Thyroid gland (tissue), 4 donors: ENCODE measurements around the gene DROSHA. TPM values are rescaled to one million over a fixed set of nuclear protein-coding genes. Genes with fewer than 3 reads are reported as not detected.
"Not testable (repeated sequence)": the region's sequence is repeated elsewhere in the genome, so short reads cannot be mapped to it uniquely, and the experiment has no call there.

ENCODE experiments used
- DNase-seq, 2 donors: peaks; one replicate each; pipeline ENCODE4 v3.0.0-alpha.2; 2019
- H3K27ac ChIP-seq, 3 donors: fragments of 200-600 bp; sonication (generic); 1 replicate in 2 of 3; 2 replicates in 1 of 3; pipeline ENCODE4 v1.5.1; 2016 to 2019; ENCODE audit warnings: mild to moderate bottlenecking in 1 of 3, moderate library complexity in 1 of 3
- H3K27me3 ChIP-seq: fragments of 200-600 bp; sonication (generic); one replicate; pipeline ENCODE4 v1.5.1; 2019
- H3K36me3 ChIP-seq, 2 donors: fragments of 200-600 bp; sonication (generic); one replicate each; pipeline ENCODE4 v1.5.1; 2016 to 2019
- H3K4me1 ChIP-seq, 2 donors: fragments of 200-600 bp; sonication (generic); one replicate each; pipeline ENCODE4 v1.5.1; 2017 to 2019
- H3K4me3 ChIP-seq, 3 donors: fragments of 200-600 bp; sonication (generic); replicated peaks in 1 of 3; 1 replicate in 2 of 3; 2 replicates in 1 of 3; pipeline ENCODE4 v1.5.1; 2016; ENCODE audit warnings: mild to moderate bottlenecking in 1 of 3
- H3K9me3 ChIP-seq: fragments of 200-600 bp; sonication (generic); one replicate; pipeline ENCODE4 v1.5.1; 2017
- POLR2A ChIP-seq, 2 donors: fragments of 450-650 bp; IDR thresholded peaks; one replicate each; pipeline ENCODE4 v1.6.1; 2017; ENCODE audit warnings: antibody characterized with exemption in 2 of 2, mild to moderate bottlenecking in 2 of 2, moderate library complexity in 1 of 2
- WGBS, 2 donors: methylation state at CpG; one replicate each; pipeline ENCODE4 v1.1.5; 2017; 5-methylcytosine and 5-hydroxymethylcytosine counted together
- intact Hi-C: fragments of 100-400 bp; cut with DNase I; formaldehyde crosslinking; loops from one replicate; pipeline ENCODE4 v1.15.1; 2023
- total RNA-seq, 4 donors: library from RNA; depleted of rRNA; stranded (reverse); fragments of >200 nt; gene quantifications; one replicate each; pipeline ENCODE4 v1.2.3, GENCODE V29; 2016
- TF ChIP-seq, protein P1 (sequence below), 6 experiments: fragments of 200-600 bp in 3 of 6; fragments of 450-650 bp in 3 of 6; sonication (generic) in 3 of 6; IDR thresholded peaks; one replicate each; pipeline ENCODE4 v1.5.1; 2016 to 2019; ENCODE audit warnings: antibody characterized with exemption in 6 of 6, mild to moderate bottlenecking in 2 of 6, inconsistent platforms in 1 of 6, moderate library complexity in 1 of 6

The DROSHA gene
- total RNA-seq, 4 donors from 2014 or later = 45.6 to 52.3 (median 46.2) TPM

- TF ChIP-seq, protein P1, sequence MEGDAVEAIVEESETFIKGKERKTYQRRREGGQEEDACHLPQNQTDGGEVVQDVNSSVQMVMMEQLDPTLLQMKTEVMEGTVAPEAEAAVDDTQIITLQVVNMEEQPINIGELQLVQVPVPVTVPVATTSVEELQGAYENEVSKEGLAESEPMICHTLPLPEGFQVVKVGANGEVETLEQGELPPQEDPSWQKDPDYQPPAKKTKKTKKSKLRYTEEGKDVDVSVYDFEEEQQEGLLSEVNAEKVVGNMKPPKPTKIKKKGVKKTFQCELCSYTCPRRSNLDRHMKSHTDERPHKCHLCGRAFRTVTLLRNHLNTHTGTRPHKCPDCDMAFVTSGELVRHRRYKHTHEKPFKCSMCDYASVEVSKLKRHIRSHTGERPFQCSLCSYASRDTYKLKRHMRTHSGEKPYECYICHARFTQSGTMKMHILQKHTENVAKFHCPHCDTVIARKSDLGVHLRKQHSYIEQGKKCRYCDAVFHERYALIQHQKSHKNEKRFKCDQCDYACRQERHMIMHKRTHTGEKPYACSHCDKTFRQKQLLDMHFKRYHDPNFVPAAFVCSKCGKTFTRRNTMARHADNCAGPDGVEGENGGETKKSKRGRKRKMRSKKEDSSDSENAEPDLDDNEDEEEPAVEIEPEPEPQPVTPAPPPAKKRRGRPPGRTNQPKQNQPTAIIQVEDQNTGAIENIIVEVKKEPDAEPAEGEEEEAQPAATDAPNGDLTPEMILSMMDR (IDR thresholded peaks at IDR 0.05) = no peak
- TF ChIP-seq POLR2A (IDR thresholded peaks at IDR 0.05) = no peak
- H3K4me3 ChIP-seq = no peak overlapping the region
- H3K4me1 ChIP-seq = no peaks in the 10 kb centered on the region
- H3K27ac ChIP-seq = no peak overlapping the region
- H3K9me3 ChIP-seq = no peaks in the 10 kb centered on the region
- no peaks in the 10 kb centered on the region for H3K27me3 ChIP-seq
- DNase-seq = no peak
- no peaks in the 10 kb centered on the region for H3K36me3 ChIP-seq
- intact Hi-C loops = no loop called here
Observed at GRCh38 chr5:31569068-31569467, 37.2 kb upstream of the DROSHA start.

DNA sequence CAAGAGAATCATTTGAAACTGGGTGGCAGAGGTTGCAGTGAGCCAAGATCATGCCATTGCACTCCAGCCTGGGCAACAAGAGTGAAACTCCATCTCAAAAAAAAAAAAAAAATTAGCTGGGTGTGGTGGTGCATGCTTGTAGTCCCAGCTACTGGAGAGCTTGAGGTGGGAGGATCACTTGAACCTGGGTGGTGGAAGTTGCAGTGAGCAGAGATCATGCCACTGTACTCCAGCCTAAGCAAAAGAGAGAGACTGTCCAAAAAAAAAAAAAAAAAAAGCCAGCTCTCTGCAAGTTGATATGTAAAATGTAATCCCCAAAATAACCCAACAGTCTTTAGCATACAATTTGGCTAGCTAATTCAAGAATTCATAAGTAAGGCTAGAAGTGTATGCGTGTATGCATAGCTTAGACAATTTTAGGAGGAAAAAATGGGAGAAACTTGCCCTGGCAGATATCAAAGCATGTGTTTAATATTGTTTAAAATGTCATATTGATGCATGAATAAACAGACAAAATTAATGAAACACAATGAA, 36.5 kb upstream of the DROSHA start:
- no peaks in the 10 kb centered on the region for H3K36me3 ChIP-seq
- H3K27me3 ChIP-seq = no peaks in the 10 kb centered on the region
- WGBS, 2 donors = 89 to 97% methylated on average over 1 of the region's 1 CpG
- H3K27ac ChIP-seq = no peak overlapping the region
- H3K4me1 ChIP-seq = no peaks in the 10 kb centered on the region
- no peak for TF ChIP-seq POLR2A (IDR thresholded peaks at IDR 0.05)
- TF ChIP-seq, protein P1 (IDR thresholded peaks at IDR 0.05) = no peak
- intact Hi-C loops = no loop called here
- H3K9me3 ChIP-seq = no peaks in the 10 kb centered on the region
- H3K4me3 ChIP-seq = no peak overlapping the region
- DNase-seq = no peak

DNA sequence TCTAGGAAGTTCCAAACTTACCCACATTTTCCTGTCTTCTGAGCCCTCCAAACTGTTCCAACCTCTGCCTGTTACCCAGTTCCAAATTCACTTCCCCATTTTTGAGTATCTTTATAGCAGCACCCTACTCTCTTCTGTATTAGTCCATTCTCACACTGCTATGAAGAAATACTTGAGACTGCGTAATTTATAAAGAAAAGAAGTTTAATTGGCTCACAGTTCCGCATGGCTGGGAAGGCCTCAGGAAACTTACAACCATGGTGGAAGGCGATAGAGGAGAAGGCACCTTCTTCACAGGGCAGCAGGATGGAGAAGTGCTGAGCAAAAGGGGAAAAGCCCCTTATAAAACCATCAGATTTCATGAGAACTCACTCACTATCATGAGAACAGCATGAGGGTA, 34.5 kb upstream of the DROSHA start:
- intact Hi-C loops, H3K4me1 ChIP-seq, H3K27me3 ChIP-seq, H3K36me3 ChIP-seq, DNase-seq, H3K27ac ChIP-seq, H3K4me3 ChIP-seq, H3K9me3 ChIP-seq: not testable (repeated sequence)
- 84 to 94% methylated on average over 3 of the region's 3 CpGs for WGBS, 2 donors

- no peak for DNase-seq
- no peaks in the 10 kb centered on the region for H3K36me3 ChIP-seq
- H3K27me3 ChIP-seq = no peaks in the 10 kb centered on the region
- intact Hi-C loops = no loop called here
- no peak overlapping the region for H3K4me3 ChIP-seq
- H3K9me3 ChIP-seq = no peaks in the 10 kb centered on the region
- no peak for TF ChIP-seq POLR2A (IDR thresholded peaks at IDR 0.05)
- TF ChIP-seq, protein P1 (IDR thresholded peaks at IDR 0.05) = no peak
- no peaks in the 10 kb centered on the region for H3K4me1 ChIP-seq
- 62 to 70% methylated on average over 4 of the region's 4 CpGs for WGBS, 2 donors
- H3K27ac ChIP-seq = no peak overlapping the region
Observed at GRCh38 chr5:31563216-31563615, 31.3 kb upstream of the DROSHA start.

GRCh38 chr5:31561946-31562345, 30.1 kb upstream of the DROSHA start:
- H3K36me3 ChIP-seq = no peaks in the 10 kb centered on the region
- no peak overlapping the region for H3K27ac ChIP-seq
- no peak for DNase-seq
- no peaks in the 10 kb centered on the region for H3K27me3 ChIP-seq
- TF ChIP-seq, protein P1 (IDR thresholded peaks at IDR 0.05) = no peak
- no peak for TF ChIP-seq POLR2A (IDR thresholded peaks at IDR 0.05)
- H3K9me3 ChIP-seq = no peaks in the 10 kb centered on the region
- H3K4me1 ChIP-seq = no peaks in the 10 kb centered on the region
- intact Hi-C loops = no loop called here
- no peak overlapping the region for H3K4me3 ChIP-seq
- WGBS, 2 donors = 86 to 91% methylated on average over 1 of the region's 1 CpG

GRCh38 chr5:31559942-31560341, 28.0 kb upstream of the DROSHA start:
- no peak for TF ChIP-seq POLR2A (IDR thresholded peaks at IDR 0.05)
- TF ChIP-seq, protein P1 (IDR thresholded peaks at IDR 0.05) = no peak
- no peaks in the 10 kb centered on the region for H3K4me1 ChIP-seq
- intact Hi-C loops = no loop called here
- H3K9me3 ChIP-seq = no peaks in the 10 kb centered on the region
- WGBS, 2 donors = 95% methylated on average over 3 of the region's 3 CpGs
- H3K36me3 ChIP-seq = no peaks in the 10 kb centered on the region
- H3K27me3 ChIP-seq = no peaks in the 10 kb centered on the region
- no peak overlapping the region for H3K27ac ChIP-seq
- no peak overlapping the region for H3K4me3 ChIP-seq
- DNase-seq = no peak
